PC-3 (cell line): ENCODE data around the gene PRKN. TPM values are rescaled to one million over a fixed set of nuclear protein-coding genes. Genes with fewer than 3 reads are reported as not detected.

Source experiments
- ATAC-seq: fragments of 200-7000 bp; cut with Tn5 transposase; 2 replicates; pipeline ENCODE4 v1.9.1; 2020; ENCODE audit warnings: mild to moderate bottlenecking, moderate library complexity
- BruUV-seq: library from RNA; stranded (reverse); fragments of 400-500 nt; replicated peaks from 2 replicates; lab custom pipeline; 2021; lab: Mats Ljungman, UMichigan
- CTCF ChIA-PET: fragments of 300-600 bp; sonication (Branson Sonifier 250); formaldehyde crosslinking; loops from one replicate; lab custom pipeline; 2022; ENCODE audit warnings: antibody characterized with exemption; lab: Charles Lee
- POLR2A ChIA-PET: fragments of 300-600 bp; sonication (Branson Sonifier 250); formaldehyde crosslinking; loops from one replicate; lab custom pipeline; 2022; ENCODE audit warnings: antibody characterized with exemption; ENCODE audit not compliant: unreplicated experiment; lab: Charles Lee
- DNase-seq: peaks from one replicate; pipeline ENCODE4 v3.0.0-alpha.2; 2015
- H2AFZ ChIP-seq: fragments of 300-600 bp; sonication (generic); 2 replicates; pipeline ENCODE4 v1.6.0; 2016; ENCODE audit warnings: antibody characterized with exemption, low read length
- H3F3A ChIP-seq: fragments of 300-600 bp; sonication (generic); one replicate; pipeline ENCODE4 v1.6.0; 2017; ENCODE audit warnings: antibody characterized with exemption, low read length, control low read depth, mild to moderate bottlenecking; ENCODE audit not compliant: unreplicated experiment
- H3K27ac ChIP-seq: fragments of 300-600 bp; sonication (generic); 2 replicates; pipeline ENCODE4 v1.5.1; 2016; ENCODE audit warnings: mild to moderate bottlenecking, low read length
- H3K27me3 ChIP-seq: fragments of 300-600 bp; sonication (generic); 2 replicates; pipeline ENCODE4 v1.6.1; 2016; ENCODE audit warnings: low read length, mixed read lengths
- H3K36me3 ChIP-seq: fragments of 300-600 bp; sonication (generic); 2 replicates; pipeline ENCODE4 v1.6.1; 2016; ENCODE audit warnings: low read depth, mixed run types, low read length, mixed read lengths
- H3K4me1 ChIP-seq: fragments of 300-600 bp; sonication (generic); 2 replicates; pipeline ENCODE4 v1.5.1; 2016; ENCODE audit warnings: low read length; ENCODE audit not compliant: insufficient read depth
- H3K4me2 ChIP-seq: fragments of 300-600 bp; sonication (generic); 2 replicates; pipeline ENCODE4 v1.6.0; 2016; ENCODE audit warnings: low read length
- H3K4me3 ChIP-seq: fragments of 300-600 bp; sonication (generic); 2 replicates; pipeline ENCODE4 v1.5.1; 2016; ENCODE audit warnings: mild to moderate bottlenecking, low read length, mixed read lengths
- H3K79me2 ChIP-seq: fragments of 300-600 bp; sonication (generic); 2 replicates; pipeline ENCODE4 v1.6.1; 2017; ENCODE audit warnings: low read length, mixed read lengths
- H3K9ac ChIP-seq: fragments of 300-600 bp; sonication (generic); 2 replicates; pipeline ENCODE4 v1.6.0; 2016; ENCODE audit warnings: mild to moderate bottlenecking, low read length
- H3K9me2 ChIP-seq: fragments of 300-600 bp; sonication (generic); replicated peaks from 2 replicates; pipeline ENCODE4 v1.6.1; 2016; ENCODE audit warnings: mixed run types, low read length, mixed read lengths
- H3K9me3 ChIP-seq: fragments of 300-600 bp; sonication (generic); 2 replicates; pipeline ENCODE4 v1.6.1; 2016; ENCODE audit warnings: low read length, mixed read lengths
- H4K20me1 ChIP-seq: fragments of 300-600 bp; sonication (generic); 2 replicates; pipeline ENCODE4 v1.6.1; 2016; ENCODE audit warnings: low read length, mixed read lengths
- EZH2 ChIP-seq: fragments of 300-600 bp; sonication (generic); IDR thresholded peaks from one replicate; pipeline ENCODE4 v1.6.1; 2017; ENCODE audit warnings: antibody characterized with exemption, mild to moderate bottlenecking, low read length; ENCODE audit not compliant: unreplicated experiment
- EZH2phosphoT487 ChIP-seq: fragments of 300-600 bp; sonication (generic); IDR thresholded peaks from 2 replicates; pipeline ENCODE4 v1.6.1; 2018; ENCODE audit warnings: mild to moderate bottlenecking, antibody characterized with exemption, low read length, borderline replicate concordance
- intact Hi-C: fragments of 100-400 bp; cut with micrococcal nuclease; formaldehyde crosslinking; loops from 2 replicates; pipeline ENCODE4 v1.9.0; 2023
- total RNA-seq: library from RNA; depleted of rRNA; stranded (reverse); fragments of >200 nt; gene quantifications from 2 replicates; pipeline ENCODE4 v1.2.3, GENCODE V29; 2014
- TF ChIP-seq, protein P1 (sequence below): fragments of 300-600 bp; sonication (generic); conservative IDR thresholded peaks from 2 replicates; pipeline ENCODE4 v1.5.1; 2017; ENCODE audit warnings: antibody characterized with exemption, low read depth, mild to moderate bottlenecking, low read length

PRKN gene
- total RNA-seq, 1 experiment from 2014 or later, result not detected

DNA sequence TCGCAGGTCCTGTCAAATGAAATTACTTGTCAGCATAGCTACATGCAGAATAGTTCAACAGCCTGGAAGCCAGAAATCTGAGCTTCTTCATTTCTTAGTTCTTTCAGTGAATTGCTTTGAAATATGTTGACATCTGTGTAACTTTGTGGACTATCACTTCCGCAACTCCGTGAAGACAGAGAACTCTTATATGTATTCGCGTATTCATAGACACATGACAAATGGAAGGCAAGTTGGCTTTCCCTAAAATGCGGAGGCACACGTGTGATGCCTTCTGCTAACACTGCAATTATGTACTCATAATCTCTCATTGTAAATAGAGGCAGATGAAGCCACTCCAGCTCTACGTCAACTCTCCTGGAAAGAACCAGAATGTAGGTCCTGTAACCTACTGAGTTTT lies 701.5 kb downstream of the PRKN start:
- H3K27me3 ChIP-seq, result no peaks in the 10 kb centered on the region
- no peak overlapping the region for H3K4me3 ChIP-seq
- no peak overlapping the region for H3K4me2 ChIP-seq
- no peaks in the 10 kb centered on the region for H4K20me1 ChIP-seq
- no peak overlapping the region for H3K27ac ChIP-seq
- ChIA-PET CTCF (no interaction called here), POLR2A (no interaction called here)
- no peak for ATAC-seq
- H3K9me2 ChIP-seq, result no peaks in the 10 kb centered on the region
- no peaks in the 10 kb centered on the region for H3K9me3 ChIP-seq
- H3K79me2 ChIP-seq, result no peaks in the 10 kb centered on the region
- H2AFZ ChIP-seq, result no peak overlapping the region
- TF ChIP-seq, protein P1, sequence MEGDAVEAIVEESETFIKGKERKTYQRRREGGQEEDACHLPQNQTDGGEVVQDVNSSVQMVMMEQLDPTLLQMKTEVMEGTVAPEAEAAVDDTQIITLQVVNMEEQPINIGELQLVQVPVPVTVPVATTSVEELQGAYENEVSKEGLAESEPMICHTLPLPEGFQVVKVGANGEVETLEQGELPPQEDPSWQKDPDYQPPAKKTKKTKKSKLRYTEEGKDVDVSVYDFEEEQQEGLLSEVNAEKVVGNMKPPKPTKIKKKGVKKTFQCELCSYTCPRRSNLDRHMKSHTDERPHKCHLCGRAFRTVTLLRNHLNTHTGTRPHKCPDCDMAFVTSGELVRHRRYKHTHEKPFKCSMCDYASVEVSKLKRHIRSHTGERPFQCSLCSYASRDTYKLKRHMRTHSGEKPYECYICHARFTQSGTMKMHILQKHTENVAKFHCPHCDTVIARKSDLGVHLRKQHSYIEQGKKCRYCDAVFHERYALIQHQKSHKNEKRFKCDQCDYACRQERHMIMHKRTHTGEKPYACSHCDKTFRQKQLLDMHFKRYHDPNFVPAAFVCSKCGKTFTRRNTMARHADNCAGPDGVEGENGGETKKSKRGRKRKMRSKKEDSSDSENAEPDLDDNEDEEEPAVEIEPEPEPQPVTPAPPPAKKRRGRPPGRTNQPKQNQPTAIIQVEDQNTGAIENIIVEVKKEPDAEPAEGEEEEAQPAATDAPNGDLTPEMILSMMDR, result no peak
- TF ChIP-seq EZH2, result no peak
- TF ChIP-seq EZH2phosphoT487, result no peak
- no peak overlapping the region for H3K9ac ChIP-seq
- H3K36me3 ChIP-seq, result no peaks in the 10 kb centered on the region
- H3K4me1 ChIP-seq, result no peaks in the 10 kb centered on the region
- no peak for DNase-seq
- no peaks in the 10 kb centered on the region for H3F3A ChIP-seq
- intact Hi-C loops, result no loop called here
- BruUV-seq, result no TSS peak

DNA sequence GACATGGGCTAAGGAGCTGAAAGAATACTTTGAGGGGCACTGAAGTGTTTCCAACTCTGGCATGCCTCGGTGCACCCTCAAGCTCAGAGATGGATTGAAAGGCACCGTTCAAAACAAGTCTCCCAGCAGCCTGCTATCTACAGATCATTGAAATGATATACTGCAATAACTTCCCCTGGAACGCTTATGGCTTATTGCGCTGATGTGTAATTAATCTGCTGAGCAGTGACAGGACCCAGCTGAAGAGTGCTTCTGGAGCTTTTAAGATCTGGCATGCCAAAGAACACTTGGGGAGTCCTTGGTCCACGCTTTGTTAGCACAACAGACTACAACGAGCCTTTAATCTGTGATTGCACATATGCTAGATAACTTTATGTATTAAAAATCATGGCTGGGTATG lies 708.2 kb downstream of the PRKN start:
- H3K4me2 ChIP-seq, result no peak overlapping the region
- ATAC-seq, result no peak

DNA sequence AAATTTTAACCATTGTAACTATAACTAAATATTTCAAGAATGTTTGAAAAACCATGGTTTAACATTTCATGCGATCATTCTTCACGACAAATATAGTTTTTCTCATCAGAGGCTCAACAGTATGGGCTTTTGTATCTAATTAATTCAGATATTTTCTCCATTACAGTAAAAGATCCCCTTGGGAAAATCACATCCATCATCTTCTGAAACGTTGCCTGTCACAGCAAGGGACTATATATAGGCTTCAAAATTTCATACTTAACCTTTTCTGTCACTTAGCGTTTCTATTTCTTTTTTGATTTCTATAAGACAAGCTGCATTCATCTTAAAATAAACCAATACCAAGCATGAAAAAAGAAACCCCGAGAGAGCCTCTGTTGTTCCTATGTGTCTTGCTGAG lies 710.0 kb downstream of the PRKN start:
- TF ChIP-seq, protein P1, result no peak
- no peak for TF ChIP-seq EZH2phosphoT487
- ChIA-PET CTCF (no interaction called here), POLR2A (no interaction called here)
- DNase-seq (no peak), ATAC-seq (no peak)
- no peaks in the 10 kb centered on the region for H3K79me2 ChIP-seq
- H3K27me3 ChIP-seq, result 0 out of 2 replicates have a peak, but pooled peaks cover 5% of the 10 kb centered on the region
- no peak overlapping the region for H3K27ac ChIP-seq
- H4K20me1 ChIP-seq, result no peaks in the 10 kb centered on the region
- H3K9ac ChIP-seq, result no peak overlapping the region
- no peaks in the 10 kb centered on the region for H3K9me3 ChIP-seq
- BruUV-seq, result no TSS peak
- no peaks in the 10 kb centered on the region for H3K4me1 ChIP-seq
- no peak overlapping the region for H3K4me3 ChIP-seq
- H3K4me2 ChIP-seq, result no peak overlapping the region
- intact Hi-C loops, result no loop called here
- H3K36me3 ChIP-seq, result no peaks in the 10 kb centered on the region
- no peak overlapping the region for H2AFZ ChIP-seq
- no peaks in the 10 kb centered on the region for H3K9me2 ChIP-seq
- H3F3A ChIP-seq, result no peaks in the 10 kb centered on the region

More for the DNA sequence above, 708.2 kb downstream of the PRKN start:
- no peaks in the 10 kb centered on the region for H3K4me1 ChIP-seq
- H3K27me3 ChIP-seq, result 0 out of 2 replicates have a peak, but pooled peaks cover 5% of the 10 kb centered on the region
- H3K9me3 ChIP-seq, result no peaks in the 10 kb centered on the region
- TF ChIP-seq, protein P1, result no peak
- no peak for TF ChIP-seq EZH2phosphoT487
- no peak for TF ChIP-seq EZH2
- H3K79me2 ChIP-seq, result no peaks in the 10 kb centered on the region
- no peak for DNase-seq
- H3K4me3 ChIP-seq, result no peak overlapping the region
- no peaks in the 10 kb centered on the region for H4K20me1 ChIP-seq
- no peak overlapping the region for H2AFZ ChIP-seq
- no peak overlapping the region for H3K9ac ChIP-seq
- no peaks in the 10 kb centered on the region for H3K9me2 ChIP-seq
- no TSS peak for BruUV-seq
- no peaks in the 10 kb centered on the region for H3F3A ChIP-seq
- no peak overlapping the region for H3K27ac ChIP-seq
- POLR2A ChIA-PET, result no interaction called here
- H3K36me3 ChIP-seq, result no peaks in the 10 kb centered on the region
- intact Hi-C loops, result no loop called here
- CTCF ChIA-PET, result no interaction called here
